A673 (cell line): ENCODE results near the gene NAMPT. TPM values are rescaled to one million over a fixed set of nuclear protein-coding genes. Genes with fewer than 3 reads are reported as not detected.

Experiments used
- BruUV-seq: library from RNA; stranded (reverse); fragments of 400-500 nt; replicated peaks from 2 replicates; lab custom pipeline; 2021; lab: Mats Ljungman, UMichigan
- CTCF ChIA-PET: fragments of 300-600 bp; sonication (Branson Sonifier 250); formaldehyde crosslinking; loops from one replicate; lab custom pipeline; 2022; ENCODE audit warnings: antibody characterized with exemption; lab: Charles Lee
- POLR2A ChIA-PET: fragments of 300-600 bp; sonication (Branson Sonifier 250); formaldehyde crosslinking; loops from one replicate; lab custom pipeline; 2022; ENCODE audit warnings: antibody characterized with exemption; ENCODE audit not compliant: low non-redundant PET; lab: Charles Lee
- DNase-seq: peaks from one replicate; pipeline ENCODE4 v3.0.0-alpha.2; 2015; ENCODE audit warnings: low spot score
- H3K27ac ChIP-seq: fragments of 200-600 bp; sonication (generic); 2 replicates; pipeline ENCODE4 v1.5.1; 2016; ENCODE audit warnings: mixed run types, low read depth, mild to moderate bottlenecking, mixed read lengths, antibody characterized with exemption, low read length; ENCODE audit not compliant: poor library complexity, severe bottlenecking
- H3K27me3 ChIP-seq: fragments of 200-600 bp; sonication (generic); replicated peaks from 2 replicates; pipeline ENCODE4 v1.6.1; 2017; ENCODE audit warnings: mixed run types, low read depth, mild to moderate bottlenecking, mixed read lengths, antibody characterized with exemption, low read length; ENCODE audit not compliant: insufficient read depth, poor library complexity
- H3K36me3 ChIP-seq: fragments of 200-600 bp; sonication (generic); 2 replicates; pipeline ENCODE4 v1.6.1; 2016; ENCODE audit warnings: mixed run types, mild to moderate bottlenecking, mixed read lengths, antibody characterized with exemption, low read length; ENCODE audit not compliant: insufficient read depth, poor library complexity, severe bottlenecking
- H3K4me1 ChIP-seq: fragments of 200-600 bp; sonication (generic); 2 replicates; pipeline ENCODE4 v1.6.1; 2017; ENCODE audit warnings: mixed run types, mild to moderate bottlenecking, mixed read lengths, antibody characterized with exemption, low read length; ENCODE audit not compliant: insufficient read depth, poor library complexity, severe bottlenecking
- H3K4me3 ChIP-seq: fragments of 200-600 bp; sonication (generic); 2 replicates; pipeline ENCODE4 v1.5.1; 2016; ENCODE audit warnings: low read depth, mixed run types, mild to moderate bottlenecking, mixed read lengths, low read length; ENCODE audit not compliant: poor library complexity, severe bottlenecking
- H3K9me3 ChIP-seq: fragments of 200-600 bp; sonication (generic); 2 replicates; pipeline ENCODE4 v1.6.1; 2016; ENCODE audit warnings: mixed run types, low read depth, mild to moderate bottlenecking, mixed read lengths, antibody characterized with exemption, low read length; ENCODE audit not compliant: poor library complexity, severe bottlenecking
- EZH2 ChIP-seq: fragments of 200-600 bp; sonication (generic); IDR thresholded peaks from 2 replicates; pipeline ENCODE4 v1.6.1; 2017; ENCODE audit warnings: borderline replicate concordance, low read depth, mild to moderate bottlenecking, mixed read lengths, antibody characterized with exemption, low read length; ENCODE audit not compliant: poor library complexity, severe bottlenecking
- intact Hi-C: fragments of 100-400 bp; cut with micrococcal nuclease; formaldehyde crosslinking; loops from one replicate; pipeline ENCODE4 v1.10.0; 2022; ENCODE audit not compliant: unreplicated experiment
- total RNA-seq: library from RNA; stranded (reverse); gene quantifications from 2 replicates; pipeline ENCODE4 v1.2.3, GENCODE V29; 2021
- TF ChIP-seq, protein P1 (sequence below): fragments of 300-800, 200-600 bp; sonication (generic); conservative IDR thresholded peaks from 2 replicates; pipeline ENCODE4 v1.5.1; 2017; ENCODE audit warnings: low read depth, mild to moderate bottlenecking, antibody characterized with exemption, low read length, moderate library complexity, mixed read lengths

The NAMPT gene
- total RNA-seq, 1 experiment from 2014 or later = 68.0 TPM

DNA sequence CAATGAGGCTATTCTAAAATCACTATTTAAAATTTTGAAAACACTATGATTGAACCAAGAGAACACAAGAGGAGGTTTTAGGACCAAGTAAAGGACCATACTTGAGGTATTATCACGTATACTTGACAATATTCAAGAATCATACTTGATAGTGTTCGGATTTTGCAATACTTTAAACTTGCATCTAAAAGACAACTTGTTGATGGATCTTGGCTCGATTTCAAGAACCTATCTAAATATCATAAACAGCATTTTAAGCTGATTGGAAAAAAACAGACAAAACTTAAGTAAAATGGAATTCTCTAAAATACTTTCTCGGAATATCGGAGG lies 1.3 kb downstream of the NAMPT start:
- ChIA-PET CTCF (no interaction called here), POLR2A (no interaction called here)
- Histone ChIP-seq H3K27ac (peak overlapping the region; percentile 53), H3K4me1 (peaks cover 5% of the 10 kb centered on the region), H3K27me3 (no peaks in the 10 kb centered on the region), H3K4me3 (peak overlapping the region; percentile 69), H3K9me3 (no peaks in the 10 kb centered on the region), H3K36me3 (no peaks in the 10 kb centered on the region)
- TF ChIP-seq, protein P1, sequence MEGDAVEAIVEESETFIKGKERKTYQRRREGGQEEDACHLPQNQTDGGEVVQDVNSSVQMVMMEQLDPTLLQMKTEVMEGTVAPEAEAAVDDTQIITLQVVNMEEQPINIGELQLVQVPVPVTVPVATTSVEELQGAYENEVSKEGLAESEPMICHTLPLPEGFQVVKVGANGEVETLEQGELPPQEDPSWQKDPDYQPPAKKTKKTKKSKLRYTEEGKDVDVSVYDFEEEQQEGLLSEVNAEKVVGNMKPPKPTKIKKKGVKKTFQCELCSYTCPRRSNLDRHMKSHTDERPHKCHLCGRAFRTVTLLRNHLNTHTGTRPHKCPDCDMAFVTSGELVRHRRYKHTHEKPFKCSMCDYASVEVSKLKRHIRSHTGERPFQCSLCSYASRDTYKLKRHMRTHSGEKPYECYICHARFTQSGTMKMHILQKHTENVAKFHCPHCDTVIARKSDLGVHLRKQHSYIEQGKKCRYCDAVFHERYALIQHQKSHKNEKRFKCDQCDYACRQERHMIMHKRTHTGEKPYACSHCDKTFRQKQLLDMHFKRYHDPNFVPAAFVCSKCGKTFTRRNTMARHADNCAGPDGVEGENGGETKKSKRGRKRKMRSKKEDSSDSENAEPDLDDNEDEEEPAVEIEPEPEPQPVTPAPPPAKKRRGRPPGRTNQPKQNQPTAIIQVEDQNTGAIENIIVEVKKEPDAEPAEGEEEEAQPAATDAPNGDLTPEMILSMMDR = no peak
- TF ChIP-seq EZH2 = no peak
- DNase-seq = no peak
- intact Hi-C loops = loop anchor here (5.0 kb wide), 1 partner anchor 179 kb away; no protein-coding TSS in a partner anchor
- BruUV-seq = TSS peak; percentile 36

GRCh38 chr7:106282852-106283251 lies 1.9 kb downstream of the NAMPT start:
- ChIA-PET POLR2A (no interaction called here), CTCF (no interaction called here)
- Histone ChIP-seq H3K4me1 (peaks cover 5% of the 10 kb centered on the region), H3K27me3 (no peaks in the 10 kb centered on the region), H3K36me3 (no peaks in the 10 kb centered on the region), H3K4me3 (no peak overlapping the region), H3K9me3 (no peaks in the 10 kb centered on the region), H3K27ac (no peak overlapping the region)
- DNase-seq = no peak
- BruUV-seq = no TSS peak
- TF ChIP-seq EZH2 = no peak
- TF ChIP-seq, protein P1 = no peak
- intact Hi-C loops = loop anchor here (5.0 kb wide), 1 partner anchor 179 kb away; no protein-coding TSS in a partner anchor

- Histone ChIP-seq H3K4me3 (no peak overlapping the region), H3K27me3 (no peaks in the 10 kb centered on the region), H3K9me3 (no peaks in the 10 kb centered on the region), H3K4me1 (peaks cover 5% of the 10 kb centered on the region), H3K27ac (no peak overlapping the region), H3K36me3 (no peaks in the 10 kb centered on the region)
- ChIA-PET POLR2A (no interaction called here), CTCF (no interaction called here)
- intact Hi-C loops = loop anchor here (5.0 kb wide), 1 partner anchor 180 kb away; no protein-coding TSS in a partner anchor
- no TSS peak for BruUV-seq
- no peak for TF ChIP-seq EZH2
- TF ChIP-seq, protein P1 = no peak
- DNase-seq = no peak
Measured at GRCh38 chr7:106282390-106282789, 2.4 kb downstream of the NAMPT start.
